WTC11 (cell line): ENCODE data around the gene CACNA2D3. TPM values are rescaled to one million over a fixed set of nuclear protein-coding genes. Genes with fewer than 3 reads are reported as not detected.

ENCODE experiments used
- ATAC-seq: fragments of 200-7000 bp; cut with Tn5 transposase; 2 replicates; pipeline ENCODE4 v1.10.0; 2021; ENCODE audit warnings: mild to moderate bottlenecking, moderate library complexity
- CTCF ChIA-PET: fragments of 300-600 bp; sonication (Branson Sonifier 250); formaldehyde crosslinking; loops from one replicate; lab custom pipeline; 2021; ENCODE audit warnings: antibody characterized with exemption; lab: Charles Lee
- POLR2A ChIA-PET: fragments of 350-600 bp; sonication (Branson Sonifier 250); formaldehyde crosslinking; loops from one replicate; lab custom pipeline; 2021; ENCODE audit warnings: antibody characterized with exemption; lab: Charles Lee
- DNase-seq: peaks from one replicate; pipeline ENCODE4 v3.0.0; 2021; ENCODE audit warnings: low spot score
- H3K27ac Mint-ChIP-seq: 2 replicates; pipeline ENCODE4 v1.8.0; 2021; ENCODE audit warnings: mixed read lengths
- H3K27me3 Mint-ChIP-seq: 2 replicates; pipeline ENCODE4 v1.8.0; 2021; ENCODE audit warnings: low read depth, mild to moderate bottlenecking, moderate library complexity, mixed read lengths
- H3K36me3 Mint-ChIP-seq: 2 replicates; pipeline ENCODE4 v1.8.0; 2021; ENCODE audit warnings: mixed read lengths
- H3K4me1 Mint-ChIP-seq: 2 replicates; pipeline ENCODE4 v1.8.0; 2022; ENCODE audit warnings: mixed read lengths
- H3K4me3 Mint-ChIP-seq: 2 replicates; pipeline ENCODE4 v1.8.0; 2021; ENCODE audit warnings: mild to moderate bottlenecking, moderate library complexity, mixed read lengths
- H3K9me3 Mint-ChIP-seq: 2 replicates; pipeline ENCODE4 v1.8.0; 2021; ENCODE audit warnings: mixed read lengths
- ATF1 ChIP-seq: sonication (generic); formaldehyde crosslinking; IDR thresholded peaks from 2 replicates; pipeline ENCODE4 v1.8.1; 2023; ENCODE audit warnings: mild to moderate bottlenecking, moderate library complexity, missing genetic modification reagents
- ATF3 ChIP-seq: sonication (generic); formaldehyde crosslinking; conservative IDR thresholded peaks from 2 replicates; pipeline ENCODE4 v1.8.1; 2022; ENCODE audit warnings: mild to moderate bottlenecking, missing genetic modification reagents
- CREB1 ChIP-seq: sonication (generic); formaldehyde crosslinking; IDR thresholded peaks from 2 replicates; pipeline ENCODE4 v1.8.0; 2023; ENCODE audit warnings: mild to moderate bottlenecking, missing genetic modification reagents
- ELF4 ChIP-seq: sonication (generic); formaldehyde crosslinking; IDR thresholded peaks from 2 replicates; pipeline ENCODE4 v1.8.1; 2022; ENCODE audit warnings: low read depth, mild to moderate bottlenecking, moderate library complexity, missing genetic modification reagents
- ERG ChIP-seq: fragments of 250-450 bp; sonication (Bioruptor Pico); IDR thresholded peaks from 2 replicates; pipeline ENCODE4 v1.8.0; 2021; ENCODE audit warnings: mild to moderate bottlenecking
- FOXP1 ChIP-seq: sonication (generic); formaldehyde crosslinking; IDR thresholded peaks from 2 replicates; pipeline ENCODE4 v1.8.0; 2022; ENCODE audit warnings: missing genetic modification reagents, mild to moderate bottlenecking, moderate library complexity, borderline replicate concordance
- GABPB1 ChIP-seq: sonication (generic); formaldehyde crosslinking; IDR thresholded peaks from 2 replicates; pipeline ENCODE4 v1.8.1; 2023; ENCODE audit warnings: mild to moderate bottlenecking, missing genetic modification reagents
- IRF2 ChIP-seq: sonication (generic); formaldehyde crosslinking; IDR thresholded peaks from 2 replicates; pipeline ENCODE4 v1.8.0; 2022; ENCODE audit warnings: low read depth, missing genetic modification reagents, borderline replicate concordance
- NFE2L1 ChIP-seq: sonication (generic); formaldehyde crosslinking; IDR thresholded peaks from 2 replicates; pipeline ENCODE4 v1.8.1; 2023; ENCODE audit warnings: missing genetic modification reagents
- TP53 ChIP-seq: sonication (generic); formaldehyde crosslinking; IDR thresholded peaks from 2 replicates; pipeline ENCODE4 v1.8.1; 2023; ENCODE audit warnings: mild to moderate bottlenecking, missing genetic modification reagents
- ZBTB21 ChIP-seq: sonication (generic); formaldehyde crosslinking; IDR thresholded peaks from 2 replicates; pipeline ENCODE4 v1.8.1; 2023; ENCODE audit warnings: mild to moderate bottlenecking, missing genetic modification reagents, borderline replicate concordance
- ZNF671 ChIP-seq: fragments of 250-450 bp; sonication (Bioruptor Pico); IDR thresholded peaks from 2 replicates; pipeline ENCODE4 v1.8.0; 2021; ENCODE audit warnings: mild to moderate bottlenecking
- total RNA-seq: library from RNA; stranded (reverse); gene quantifications from 3 replicates; pipeline ENCODE4 v1.2.3, GENCODE V29; 2021
- TF ChIP-seq, protein P1 (sequence below): sonication (generic); formaldehyde crosslinking; IDR thresholded peaks from 2 replicates; pipeline ENCODE4 v1.8.1; 2023; ENCODE audit warnings: mild to moderate bottlenecking, missing genetic modification reagents, moderate library complexity
- TF ChIP-seq, protein P2 (sequence below): fragments of 250-450 bp; sonication (Bioruptor Pico); IDR thresholded peaks from 2 replicates; pipeline ENCODE4 v1.9.0; 2021; ENCODE audit warnings: mild to moderate bottlenecking, borderline replicate concordance
- TF ChIP-seq, protein P3 (sequence below): sonication (generic); formaldehyde crosslinking; IDR thresholded peaks from 2 replicates; pipeline ENCODE4 v1.8.0; 2022; ENCODE audit warnings: mild to moderate bottlenecking, missing genetic modification reagents

Gene CACNA2D3
- total RNA-seq, 1 experiment from 2014 or later = 5.0 TPM

GRCh38 chr3:54384279-54384678 lies 261.9 kb downstream of the CACNA2D3 start:
- DNase-seq (no peak), ATAC-seq (no peak)
- TF ChIP-seq, protein P1, sequence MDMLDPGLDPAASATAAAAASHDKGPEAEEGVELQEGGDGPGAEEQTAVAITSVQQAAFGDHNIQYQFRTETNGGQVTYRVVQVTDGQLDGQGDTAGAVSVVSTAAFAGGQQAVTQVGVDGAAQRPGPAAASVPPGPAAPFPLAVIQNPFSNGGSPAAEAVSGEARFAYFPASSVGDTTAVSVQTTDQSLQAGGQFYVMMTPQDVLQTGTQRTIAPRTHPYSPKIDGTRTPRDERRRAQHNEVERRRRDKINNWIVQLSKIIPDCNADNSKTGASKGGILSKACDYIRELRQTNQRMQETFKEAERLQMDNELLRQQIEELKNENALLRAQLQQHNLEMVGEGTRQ (CRISPR knock-in tag) = no peak
- TF ChIP-seq, protein P2, sequence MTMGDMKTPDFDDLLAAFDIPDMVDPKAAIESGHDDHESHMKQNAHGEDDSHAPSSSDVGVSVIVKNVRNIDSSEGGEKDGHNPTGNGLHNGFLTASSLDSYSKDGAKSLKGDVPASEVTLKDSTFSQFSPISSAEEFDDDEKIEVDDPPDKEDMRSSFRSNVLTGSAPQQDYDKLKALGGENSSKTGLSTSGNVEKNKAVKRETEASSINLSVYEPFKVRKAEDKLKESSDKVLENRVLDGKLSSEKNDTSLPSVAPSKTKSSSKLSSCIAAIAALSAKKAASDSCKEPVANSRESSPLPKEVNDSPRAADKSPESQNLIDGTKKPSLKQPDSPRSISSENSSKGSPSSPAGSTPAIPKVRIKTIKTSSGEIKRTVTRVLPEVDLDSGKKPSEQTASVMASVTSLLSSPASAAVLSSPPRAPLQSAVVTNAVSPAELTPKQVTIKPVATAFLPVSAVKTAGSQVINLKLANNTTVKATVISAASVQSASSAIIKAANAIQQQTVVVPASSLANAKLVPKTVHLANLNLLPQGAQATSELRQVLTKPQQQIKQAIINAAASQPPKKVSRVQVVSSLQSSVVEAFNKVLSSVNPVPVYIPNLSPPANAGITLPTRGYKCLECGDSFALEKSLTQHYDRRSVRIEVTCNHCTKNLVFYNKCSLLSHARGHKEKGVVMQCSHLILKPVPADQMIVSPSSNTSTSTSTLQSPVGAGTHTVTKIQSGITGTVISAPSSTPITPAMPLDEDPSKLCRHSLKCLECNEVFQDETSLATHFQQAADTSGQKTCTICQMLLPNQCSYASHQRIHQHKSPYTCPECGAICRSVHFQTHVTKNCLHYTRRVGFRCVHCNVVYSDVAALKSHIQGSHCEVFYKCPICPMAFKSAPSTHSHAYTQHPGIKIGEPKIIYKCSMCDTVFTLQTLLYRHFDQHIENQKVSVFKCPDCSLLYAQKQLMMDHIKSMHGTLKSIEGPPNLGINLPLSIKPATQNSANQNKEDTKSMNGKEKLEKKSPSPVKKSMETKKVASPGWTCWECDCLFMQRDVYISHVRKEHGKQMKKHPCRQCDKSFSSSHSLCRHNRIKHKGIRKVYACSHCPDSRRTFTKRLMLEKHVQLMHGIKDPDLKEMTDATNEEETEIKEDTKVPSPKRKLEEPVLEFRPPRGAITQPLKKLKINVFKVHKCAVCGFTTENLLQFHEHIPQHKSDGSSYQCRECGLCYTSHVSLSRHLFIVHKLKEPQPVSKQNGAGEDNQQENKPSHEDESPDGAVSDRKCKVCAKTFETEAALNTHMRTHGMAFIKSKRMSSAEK (CRISPR knock-in tag) = no peak
- TF ChIP-seq, protein P3, sequence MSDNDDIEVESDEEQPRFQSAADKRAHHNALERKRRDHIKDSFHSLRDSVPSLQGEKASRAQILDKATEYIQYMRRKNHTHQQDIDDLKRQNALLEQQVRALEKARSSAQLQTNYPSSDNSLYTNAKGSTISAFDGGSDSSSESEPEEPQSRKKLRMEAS (CRISPR knock-in tag) = no peak
- no peak for TF ChIP-seq CREB1 (CRISPR knock-in tag)
- Mint-ChIP-seq H3K4me1 (no peaks in the 10 kb centered on the region), H3K27ac (no peak overlapping the region), H3K36me3 (0 out of 2 replicates have a peak, but pooled peaks cover 3% of the 10 kb centered on the region), H3K27me3 (no peaks in the 10 kb centered on the region), H3K4me3 (no peak overlapping the region), H3K9me3 (peaks cover 6% of the 10 kb centered on the region; the same call in 1 of the 2 replicates)
- ChIA-PET POLR2A (no interaction called here), CTCF (no interaction called here)

DNA sequence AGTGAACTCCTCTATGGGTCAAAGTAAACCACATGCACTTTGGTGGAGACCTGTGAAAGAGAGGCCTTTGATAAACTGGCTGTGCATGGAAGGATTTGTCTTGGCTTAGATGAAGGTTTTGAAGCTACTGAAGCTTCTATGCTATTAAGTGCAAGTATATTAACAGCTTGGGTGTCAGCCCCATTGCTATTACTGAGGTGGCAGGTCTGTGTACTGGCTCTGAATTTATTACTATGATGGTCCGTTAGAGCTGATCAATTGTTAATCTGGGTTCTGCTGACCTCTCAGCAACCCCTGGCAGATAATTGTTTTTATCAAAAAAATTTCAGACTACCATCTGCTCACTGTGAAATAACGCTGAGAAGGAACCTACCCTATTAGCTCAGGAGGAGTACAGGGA lies 268.2 kb downstream of the CACNA2D3 start:
- TF ChIP-seq NFE2L1 (CRISPR knock-in tag) (no peak), ERG (CRISPR knock-in tag) (no peak), ATF3 (CRISPR knock-in tag) (no peak), IRF2 (no peak), FOXP1 (CRISPR knock-in tag) (no peak), ELF4 (CRISPR knock-in tag) (no peak), ZBTB21 (CRISPR knock-in tag) (no peak), ATF1 (no peak), ZNF671 (no peak), GABPB1 (CRISPR knock-in tag) (no peak), TP53 (CRISPR knock-in tag) (no peak)
- TF ChIP-seq, protein P2 (CRISPR knock-in tag) = no peak

More for the DNA sequence above, 268.2 kb downstream of the CACNA2D3 start:
- DNase-seq (no peak), ATAC-seq (no peak)
- Mint-ChIP-seq H3K4me3 (no peak overlapping the region), H3K4me1 (no peaks in the 10 kb centered on the region), H3K27me3 (no peaks in the 10 kb centered on the region), H3K36me3 (0 out of 2 replicates have a peak, but pooled peaks cover 3% of the 10 kb centered on the region), H3K9me3 (peaks cover 6% of the 10 kb centered on the region; the same call in 1 of the 2 replicates), H3K27ac (no peak overlapping the region)
- POLR2A ChIA-PET = no interaction called here
- CTCF ChIA-PET = interaction anchor here (1.0 kb wide), 1 partner anchor 16 kb away, joined by 4 read pairs; no protein-coding TSS in a partner anchor
